NK-92 (cell line): Measurements from ENCODE around the gene ZNF264.
"Not testable (repeated sequence)": the region's sequence is repeated elsewhere in the genome, so short reads cannot be mapped to it uniquely, and the experiment has no call there.

ENCODE experiments used
- DNase-seq: peaks from one replicate; lab custom pipeline; 2025; ENCODE audit not compliant: unreplicated experiment; lab: John Stamatoyannopoulos, UW

Gene ZNF264

GRCh38 chr19:57245066-57245465 lies 53.8 kb downstream of the ZNF264 start:
- DNase-seq: no peak

- DNase-seq: no peak
Measured at GRCh38 chr19:57245959-57246358, 54.7 kb downstream of the ZNF264 start.

GRCh38 chr19:57248646-57249045 lies 57.3 kb downstream of the ZNF264 start:
- DNase-seq: no peak

GRCh38 chr19:57249329-57249728 lies 58.0 kb downstream of the ZNF264 start:
- no peak for DNase-seq

GRCh38 chr19:57253767-57254166 lies 62.5 kb downstream of the ZNF264 start:
- DNase-seq: not testable (repeated sequence)

GRCh38 chr19:57262044-57262443 lies 70.7 kb downstream of the ZNF264 start:
- no peak for DNase-seq

GRCh38 chr19:57263244-57263741 lies 72.0 kb downstream of the ZNF264 start:
- no peak for DNase-seq

- no peak for DNase-seq
Measured at GRCh38 chr19:57267291-57267690, 76.0 kb downstream of the ZNF264 start.

GRCh38 chr19:57269515-57270250 lies 78.4 kb downstream of the ZNF264 start:
- DNase-seq: no peak

GRCh38 chr19:57271280-57271679 lies 80.0 kb downstream of the ZNF264 start:
- DNase-seq: no peak
